Measurements from ENCODE around the gene TP53I11.
A peak's percentile ranks its signal among the peaks of the same experiment; 100 is the strongest.

The TP53I11 gene

DNA sequence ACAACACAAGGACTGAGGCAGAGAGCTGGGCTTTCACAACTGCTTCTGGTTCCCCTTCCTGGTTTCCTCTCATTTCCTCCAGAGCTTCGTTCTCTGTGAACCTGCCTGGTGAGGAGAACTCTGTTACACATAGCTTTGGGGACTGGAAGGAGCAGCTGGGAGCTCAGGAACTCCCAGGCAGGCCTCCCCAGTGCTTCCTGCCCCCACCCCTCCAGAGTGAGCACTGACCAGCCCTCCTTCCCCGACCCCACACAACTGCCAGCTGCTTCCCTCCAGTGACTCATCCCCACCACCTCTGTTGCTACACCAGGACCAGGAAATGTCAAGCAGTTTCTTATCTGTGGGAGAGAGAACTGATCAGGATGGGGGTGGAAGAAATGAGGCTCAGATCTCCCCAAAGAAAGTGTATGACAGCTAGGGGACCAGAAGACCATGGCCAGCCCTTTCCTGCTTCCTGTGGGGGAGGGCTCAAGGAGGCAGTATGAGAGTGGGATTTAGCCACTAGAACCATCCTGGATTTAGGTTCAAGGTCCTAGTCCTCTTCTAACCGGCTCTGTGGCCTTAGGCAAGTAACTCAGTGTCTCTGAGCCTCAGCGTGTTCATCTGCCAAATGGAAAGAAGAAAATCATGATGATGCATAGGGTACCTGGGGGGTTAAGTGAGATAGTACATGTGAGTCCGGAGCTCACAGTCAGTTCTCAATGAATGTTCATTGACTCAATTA lies 4.5 kb upstream of the TP53I11 start:
- DNase-seq = no peak

GRCh38 chr11:44954051-44954906 lies 3.6 kb upstream of the TP53I11 start:
- DNase-seq = no peak

DNA sequence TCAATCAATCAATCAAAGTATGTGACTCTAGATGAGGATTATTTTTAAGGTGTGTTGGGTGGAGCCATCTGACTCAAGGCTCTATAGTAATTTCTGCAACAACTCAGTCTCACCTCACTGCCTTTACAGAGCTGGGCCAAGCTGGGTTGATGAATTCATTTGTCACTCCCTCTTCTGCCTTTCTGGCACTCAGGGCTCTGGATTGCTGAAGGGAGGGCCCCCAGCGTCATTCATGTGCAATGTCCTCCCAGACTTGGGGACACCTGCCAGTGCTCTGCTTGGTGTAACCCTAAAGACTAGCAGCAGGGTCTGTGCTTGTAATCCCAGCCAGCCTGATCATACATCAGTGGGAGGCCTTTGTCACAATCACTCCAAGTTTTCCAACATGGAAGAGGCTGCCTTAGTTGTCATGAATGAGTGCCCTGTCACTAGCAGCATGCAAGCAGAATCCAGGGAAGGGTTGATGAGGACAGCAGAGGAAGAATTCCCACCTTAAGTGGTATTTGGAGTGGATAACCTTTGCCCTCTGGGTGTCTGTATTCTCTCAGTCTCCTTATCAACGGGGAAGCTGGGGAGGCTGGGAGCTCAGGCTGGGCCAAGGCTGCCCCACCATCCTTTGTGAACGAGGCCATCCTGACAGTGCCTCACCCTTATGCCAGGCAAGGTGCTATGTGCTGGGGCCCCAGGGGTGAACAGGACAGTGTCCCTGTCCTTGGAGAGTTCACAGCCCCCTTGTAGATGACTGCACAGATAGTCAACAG lies 2.0 kb upstream of the TP53I11 start:
- DNase-seq = no peak

DNA sequence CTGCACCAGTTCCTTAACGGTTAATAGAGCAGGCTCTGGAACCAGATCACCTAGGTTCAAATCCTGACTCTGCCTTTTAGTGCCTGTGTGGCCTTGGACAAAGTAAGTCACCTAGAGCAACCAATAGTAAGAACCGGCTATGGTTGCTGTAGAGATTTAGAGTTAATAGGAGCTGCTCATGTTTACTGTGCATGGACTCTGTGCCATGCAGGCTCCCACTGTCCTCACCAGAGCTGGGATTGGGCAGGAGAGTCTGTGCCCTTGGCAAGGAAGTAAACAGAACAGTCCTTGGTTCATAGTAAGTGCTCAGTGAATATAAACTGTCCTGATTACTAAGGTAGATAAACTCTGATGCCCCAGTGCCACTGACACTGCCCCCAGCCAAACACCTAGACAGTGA lies 1.4 kb upstream of the TP53I11 start:
- DNase-seq = no peak

GRCh38 chr11:44950031-44950624 lies 555 bp downstream of the TP53I11 start:
- peak; percentile 33 for DNase-seq

DNA sequence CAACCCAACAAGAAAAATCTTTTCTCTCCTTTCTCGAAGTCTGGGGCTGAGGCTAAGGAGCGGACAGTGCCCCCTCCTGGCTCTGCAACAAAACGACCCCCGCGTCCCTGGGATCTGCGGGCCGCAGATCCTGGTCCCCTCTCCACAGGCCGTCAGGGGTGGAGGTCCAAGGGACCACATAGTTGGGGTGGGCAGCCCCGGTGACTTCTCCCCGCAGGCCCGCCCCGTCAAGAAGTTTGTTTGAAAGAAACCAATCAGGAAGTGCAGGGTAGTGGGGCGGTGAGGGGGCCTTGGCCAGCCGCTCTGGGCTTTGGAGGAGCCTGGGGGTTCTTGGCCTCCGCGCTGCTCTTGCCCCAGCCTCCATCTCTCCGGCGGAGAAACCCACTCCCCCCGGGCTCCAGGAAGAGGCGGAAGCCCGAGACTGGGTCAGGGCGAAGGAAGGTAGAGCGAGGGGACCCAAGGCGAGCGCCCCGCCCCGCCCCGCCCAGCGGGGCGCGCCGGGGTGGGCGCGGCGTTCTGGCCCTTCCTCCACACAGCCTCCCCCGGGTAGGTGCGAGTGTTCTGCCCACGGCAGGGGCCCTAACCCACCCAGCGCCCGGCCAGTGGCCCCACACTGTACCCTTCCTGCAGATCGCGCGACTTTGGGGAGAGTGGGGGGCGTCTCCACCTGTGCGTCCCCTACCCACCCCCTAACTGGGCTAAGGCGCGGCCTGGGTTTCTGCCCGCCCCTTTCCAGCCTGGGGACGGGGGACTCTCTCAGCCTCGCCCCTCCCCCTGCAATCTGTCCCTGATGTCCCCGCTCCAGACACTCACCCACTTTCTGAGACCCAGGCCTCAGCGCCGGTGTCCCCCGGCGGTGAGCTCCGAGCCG lies 1.3 kb downstream of the TP53I11 start:
- DNase-seq = no peak

- no peak for DNase-seq
Measured at GRCh38 chr11:44948155-44948554, 2.5 kb downstream of the TP53I11 start.

DNA sequence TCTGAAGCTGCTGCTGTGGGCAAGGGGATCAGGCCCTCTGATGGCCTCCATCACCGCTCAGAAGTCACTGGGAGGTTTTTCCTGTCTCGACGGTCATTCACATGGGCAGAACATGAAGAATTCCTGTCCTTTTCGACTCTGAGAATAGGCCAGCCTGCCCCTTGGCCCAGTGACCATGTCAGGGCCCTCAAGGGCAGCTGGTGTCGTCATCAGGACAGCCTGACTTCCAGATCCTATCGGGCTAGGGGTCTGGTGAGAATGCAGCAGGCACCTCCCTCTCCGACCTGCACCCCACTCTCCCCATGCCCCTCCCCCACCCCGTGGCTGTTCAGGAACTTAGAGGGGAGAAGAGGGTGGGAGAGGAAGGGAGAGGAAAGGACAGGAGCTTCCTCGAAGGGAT lies 3.6 kb downstream of the TP53I11 start:
- no peak for DNase-seq

GRCh38 chr11:44946263-44946662 lies 4.4 kb downstream of the TP53I11 start:
- DNase-seq = no peak

DNA sequence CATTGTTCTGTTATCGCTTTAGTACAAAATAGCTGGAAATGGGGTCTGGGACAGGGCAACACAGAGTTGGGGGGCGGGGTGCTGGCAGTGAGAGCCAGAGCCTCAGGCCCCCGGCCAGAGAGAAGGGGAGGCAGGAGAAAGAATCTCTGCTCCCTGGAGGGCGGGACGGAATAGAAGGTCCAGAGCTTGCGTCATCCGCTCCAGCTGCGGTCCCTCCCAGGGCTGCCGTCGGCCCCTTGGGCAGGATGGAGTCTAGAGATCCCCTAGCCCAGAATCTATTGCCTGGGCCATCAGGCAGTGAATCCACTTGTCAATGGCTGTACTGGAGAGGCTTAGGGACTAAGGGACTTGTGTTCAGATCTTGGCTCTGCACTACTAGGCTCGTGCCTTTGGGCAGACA lies 5.0 kb downstream of the TP53I11 start:
- DNase-seq = no peak

DNA sequence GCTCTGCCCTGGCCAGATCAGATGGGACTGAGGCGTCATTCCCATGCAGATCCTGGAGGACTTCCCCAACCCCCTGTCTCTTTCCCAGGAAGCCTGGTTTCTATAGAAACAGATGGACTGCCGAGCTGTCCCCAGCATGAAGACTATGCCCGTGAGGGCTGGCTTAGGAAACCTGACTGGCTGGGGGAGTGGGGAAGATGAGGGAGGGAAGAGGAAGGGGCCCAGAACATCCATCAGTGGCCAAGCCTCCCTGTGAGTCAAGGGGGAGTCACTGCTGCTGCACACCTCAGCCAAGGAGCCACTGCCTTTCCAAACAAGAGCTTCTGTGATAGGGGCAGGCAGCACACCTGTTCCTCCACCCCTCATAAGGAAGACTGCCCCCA lies 5.8 kb downstream of the TP53I11 start:
- DNase-seq = no peak

DNA sequence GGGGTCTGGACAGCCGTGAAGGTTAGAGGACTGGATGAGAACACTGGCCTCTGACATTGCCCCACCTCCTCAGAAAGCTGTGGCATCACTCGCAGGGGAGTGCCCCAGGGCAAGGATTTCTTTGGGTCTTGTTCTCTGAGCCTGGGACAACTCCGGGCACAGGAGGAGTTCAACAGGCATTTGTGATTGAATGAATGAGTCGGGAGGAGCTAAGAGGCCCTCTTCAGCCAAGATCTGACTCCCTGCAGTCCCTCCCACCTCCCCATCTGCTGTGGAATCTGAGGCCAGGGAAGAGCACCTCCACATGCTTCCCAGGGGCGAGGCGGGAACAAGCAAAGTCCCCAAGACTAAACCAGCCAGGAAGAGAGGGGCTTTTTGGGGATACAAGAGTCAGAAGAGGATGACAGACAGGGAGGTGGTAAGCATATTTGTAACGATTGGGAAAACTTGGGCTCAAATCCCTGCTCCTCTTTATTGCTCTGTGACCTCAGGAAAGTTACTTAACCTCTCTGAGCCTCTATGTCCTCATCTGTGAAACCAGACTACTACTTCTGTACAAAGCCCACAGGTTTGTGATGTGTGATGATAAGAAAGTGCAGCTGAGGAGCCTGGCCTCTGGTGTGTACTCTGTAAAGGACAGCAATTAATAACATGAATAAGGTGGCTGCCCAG lies 6.4 kb downstream of the TP53I11 start:
- no peak for DNase-seq

DNA sequence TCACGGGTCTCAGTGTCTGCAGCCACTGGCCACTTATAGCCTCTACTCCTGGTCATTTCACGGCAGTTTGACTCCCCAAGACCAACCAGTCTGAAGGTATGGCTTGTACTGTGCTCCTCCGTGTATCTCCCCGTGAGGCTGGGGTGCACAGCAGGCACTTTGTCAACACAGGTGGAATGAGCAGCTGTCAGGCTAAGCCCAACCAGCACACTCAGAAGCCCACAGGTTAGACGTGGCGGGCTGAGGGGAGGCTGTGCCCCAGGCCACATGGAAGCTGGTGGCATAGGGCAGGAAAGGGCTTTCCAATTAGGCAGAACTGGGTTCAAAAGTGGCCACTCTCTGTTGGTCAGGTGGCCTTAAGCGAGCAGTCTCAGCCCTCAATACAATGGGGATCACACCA lies 7.0 kb downstream of the TP53I11 start:
- no peak for DNase-seq

DNA sequence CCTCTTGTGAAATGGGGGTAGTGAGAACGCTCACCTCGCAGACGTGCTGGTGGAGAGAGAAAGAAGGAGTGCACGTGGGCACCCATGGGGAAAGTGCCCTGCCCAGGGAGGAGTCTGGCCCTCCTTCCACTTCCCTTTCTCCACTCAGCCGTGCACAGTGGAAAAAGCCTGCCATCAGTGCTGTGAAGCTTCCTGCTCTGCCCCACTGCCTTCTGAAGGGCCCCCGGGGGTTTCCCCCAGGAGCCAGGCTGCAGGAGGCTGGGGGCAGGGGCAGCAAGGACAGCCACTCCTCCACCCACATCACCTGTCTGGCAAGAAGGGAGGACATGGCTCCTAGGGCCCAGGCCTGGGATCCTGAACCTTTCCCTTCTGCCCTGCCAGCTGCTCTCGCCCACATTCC lies 7.6 kb downstream of the TP53I11 start:
- DNase-seq = peak; percentile 7

GRCh38 chr11:44942029-44942955 lies 8.4 kb downstream of the TP53I11 start:
- no peak for DNase-seq

DNA sequence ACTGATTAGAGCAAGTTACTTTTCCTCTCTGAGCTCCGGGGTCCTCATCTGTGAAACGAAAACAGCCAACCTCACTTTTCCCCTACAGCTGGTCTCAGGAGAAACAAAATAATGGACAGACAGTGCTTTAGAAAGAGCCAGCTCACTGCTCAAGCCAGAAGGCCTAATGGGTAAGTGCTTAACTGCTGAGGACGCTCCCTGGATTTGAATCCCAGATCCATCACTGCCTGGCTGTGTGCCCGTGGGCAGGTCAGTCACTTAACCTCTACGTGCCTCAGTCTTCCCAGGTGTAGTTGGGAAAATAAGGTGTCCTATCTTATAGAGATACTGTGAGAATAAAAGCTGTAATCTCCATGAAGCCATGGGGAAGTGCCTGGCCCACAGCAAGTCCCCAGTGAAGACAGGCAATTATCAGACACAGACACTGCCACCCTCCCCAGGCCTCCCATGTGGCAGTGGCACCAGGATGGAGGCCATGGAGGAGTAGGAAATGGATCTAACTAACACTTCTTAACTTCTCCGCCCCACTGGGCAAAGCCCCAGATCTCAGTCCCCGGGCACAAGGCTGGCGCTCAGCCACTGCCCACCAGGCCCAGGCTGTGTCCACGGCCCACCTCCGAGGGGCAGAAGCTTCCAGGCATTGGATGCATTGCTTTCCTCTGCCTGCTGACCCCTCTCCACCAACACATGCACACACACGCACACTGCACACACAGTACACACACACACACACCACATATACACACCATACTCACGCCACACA lies 9.2 kb downstream of the TP53I11 start:
- no peak for DNase-seq

GRCh38 chr11:44940835-44941234 lies 9.8 kb downstream of the TP53I11 start:
- DNase-seq = no peak

GRCh38 chr11:44940404-44940803 lies 10.3 kb downstream of the TP53I11 start:
- no peak for DNase-seq

- DNase-seq = no peak
Measured at GRCh38 chr11:44939673-44940395, 10.8 kb downstream of the TP53I11 start.
